GM19463 (cell line): Measurements from ENCODE around the gene AP4E1.
"Not testable (repeated sequence)": the region's sequence is repeated elsewhere in the genome, so short reads cannot be mapped to it uniquely, and the experiment has no call there.

Experiments used
- ATAC-seq: cut with Tn5 transposase; IDR thresholded peaks from one replicate; pipeline ENCODE4 v1.9.1; 2021; ENCODE audit warnings: mild to moderate bottlenecking, moderate library complexity; ENCODE audit not compliant: unreplicated experiment

Gene AP4E1

GRCh38 chr15:50908209-50909009 is at the start of gene AP4E1:
TSS of gene AP4E1 (plus strand) at chr15:50908683. CDS start at chr15:50908779, 96 bp downstream.
- peak; percentile 43 for ATAC-seq

GRCh38 chr15:50860824-50861223 is 47.7 kb upstream of the AP4E1 start:
- no peak for ATAC-seq

- ATAC-seq, result no peak
Measured at GRCh38 chr15:50862553-50862952, 45.9 kb upstream of the AP4E1 start.

GRCh38 chr15:50864873-50865272 is 43.6 kb upstream of the AP4E1 start:
- no peak for ATAC-seq

GRCh38 chr15:50865515-50866353 is 42.7 kb upstream of the AP4E1 start:
- ATAC-seq, result no peak

GRCh38 chr15:50871832-50872231 is 36.7 kb upstream of the AP4E1 start:
- no peak for ATAC-seq

- ATAC-seq, result no peak
Measured at GRCh38 chr15:50872832-50873426, 35.6 kb upstream of the AP4E1 start.

GRCh38 chr15:50873935-50874361 is 34.5 kb upstream of the AP4E1 start:
- no peak for ATAC-seq

GRCh38 chr15:50875238-50875637 is 33.2 kb upstream of the AP4E1 start:
- ATAC-seq, result not testable (repeated sequence)

- no peak for ATAC-seq
Measured at GRCh38 chr15:50876260-50876988, 32.1 kb upstream of the AP4E1 start.

GRCh38 chr15:50876989-50877360 is 31.5 kb upstream of the AP4E1 start:
- ATAC-seq, result no peak

GRCh38 chr15:50879016-50879617 is 29.4 kb upstream of the AP4E1 start:
- ATAC-seq, result peak; percentile 64

- no peak for ATAC-seq
Measured at GRCh38 chr15:50880206-50880605, 28.3 kb upstream of the AP4E1 start.

- peak; percentile 26 for ATAC-seq
Measured at GRCh38 chr15:50880651-50881114, 27.8 kb upstream of the AP4E1 start.

GRCh38 chr15:50881121-50882048 is 27.1 kb upstream of the AP4E1 start:
- ATAC-seq, result no peak

GRCh38 chr15:50883903-50884302 is 24.6 kb upstream of the AP4E1 start:
- ATAC-seq, result no peak

- ATAC-seq, result no peak
Measured at GRCh38 chr15:50884540-50884939, 23.9 kb upstream of the AP4E1 start.

- ATAC-seq, result no peak
Measured at GRCh38 chr15:50886139-50886467, 22.4 kb upstream of the AP4E1 start.

GRCh38 chr15:50886611-50887345 is 21.7 kb upstream of the AP4E1 start:
- no peak for ATAC-seq
